Fibroblast of gingiva (primary cell): ENCODE measurements around the gene CC2D1A.
A peak's percentile ranks its signal among the peaks of the same experiment; 100 is the strongest.

Experiments
- DNase-seq: peaks from one replicate; pipeline ENCODE4 v3.0.0-alpha.2; 2011; ENCODE audit warnings: low read depth

Gene CC2D1A

GRCh38 chr19:13877303-13877702, 28.7 kb upstream of the CC2D1A start:
- DNase-seq = no peak

GRCh38 chr19:13880059-13881043, 25.6 kb upstream of the CC2D1A start:
- peak; percentile 91 for DNase-seq

GRCh38 chr19:13881251-13881691, 24.7 kb upstream of the CC2D1A start:
- DNase-seq = no peak

GRCh38 chr19:13881692-13882418, 24.1 kb upstream of the CC2D1A start:
- no peak for DNase-seq

GRCh38 chr19:13882419-13882795, 23.6 kb upstream of the CC2D1A start:
- no peak for DNase-seq

GRCh38 chr19:13882836-13883235, 23.2 kb upstream of the CC2D1A start:
- no peak for DNase-seq

- no peak for DNase-seq
These were observed 22.4 kb upstream of the CC2D1A start for GRCh38 chr19:13883516-13884064.

GRCh38 chr19:13884726-13885591, 21.0 kb upstream of the CC2D1A start:
- DNase-seq = no peak

GRCh38 chr19:13885826-13886365, 20.1 kb upstream of the CC2D1A start:
- no peak for DNase-seq

GRCh38 chr19:13887018-13887436, 19.0 kb upstream of the CC2D1A start:
- no peak for DNase-seq

- DNase-seq = peak; percentile 17
These were observed 18.5 kb upstream of the CC2D1A start for GRCh38 chr19:13887517-13887916.

GRCh38 chr19:13888281-13888680, 17.7 kb upstream of the CC2D1A start:
- no peak for DNase-seq

GRCh38 chr19:13890136-13890535, 15.9 kb upstream of the CC2D1A start:
- DNase-seq = no peak

GRCh38 chr19:13892870-13893269, 13.1 kb upstream of the CC2D1A start:
- DNase-seq = no peak

GRCh38 chr19:13894552-13894951, 11.4 kb upstream of the CC2D1A start:
- DNase-seq = no peak

- DNase-seq = no peak
These were observed 9.8 kb upstream of the CC2D1A start for GRCh38 chr19:13896227-13896626.

- no peak for DNase-seq
These were observed 6.6 kb upstream of the CC2D1A start for GRCh38 chr19:13899393-13899792.

- DNase-seq = peak; percentile 23
These were observed 6.0 kb upstream of the CC2D1A start for GRCh38 chr19:13899912-13900584.

GRCh38 chr19:13902993-13903555, 2.9 kb upstream of the CC2D1A start:
- no peak for DNase-seq

- no peak for DNase-seq
These were observed 512 bp downstream of the CC2D1A start for GRCh38 chr19:13906521-13906904.

GRCh38 chr19:13906910-13907309, 909 bp downstream of the CC2D1A start:
- no peak for DNase-seq
